GM18868 (cell line): ENCODE data around the gene GPAT3.
"Not testable (repeated sequence)": the region's sequence is repeated elsewhere in the genome, so short reads cannot be mapped to it uniquely, and the experiment has no call there.

Experiments used
- ATAC-seq: cut with Tn5 transposase; IDR thresholded peaks from one replicate; pipeline ENCODE4 v1.9.1; 2021; ENCODE audit warnings: mild to moderate bottlenecking, moderate library complexity; ENCODE audit not compliant: unreplicated experiment

Gene GPAT3

GRCh38 chr4:83535520-83536361, at the start of gene GPAT3:
Gene GPAT3 (plus strand): TSS chr4:83536108. CDS start chr4:83536623, 515 bp downstream.
- peak; percentile 80 for ATAC-seq

- ATAC-seq, result no peak
Observed at GRCh38 chr4:83486457-83487129, 49.3 kb upstream of the GPAT3 start.

GRCh38 chr4:83489711-83490326, 46.1 kb upstream of the GPAT3 start:
- no peak for ATAC-seq

GRCh38 chr4:83490876-83491450, 44.9 kb upstream of the GPAT3 start:
- ATAC-seq, result peak; percentile 92

GRCh38 chr4:83496085-83496917, 39.6 kb upstream of the GPAT3 start:
- not testable (repeated sequence) for ATAC-seq

GRCh38 chr4:83498187-83498586, 37.7 kb upstream of the GPAT3 start:
- no peak for ATAC-seq

GRCh38 chr4:83501671-83502070, 34.2 kb upstream of the GPAT3 start:
- ATAC-seq, result not testable (repeated sequence)

GRCh38 chr4:83503974-83504373, 31.9 kb upstream of the GPAT3 start:
- no peak for ATAC-seq

- no peak for ATAC-seq
Observed at GRCh38 chr4:83504503-83504902, 31.4 kb upstream of the GPAT3 start.

- no peak for ATAC-seq
Observed at GRCh38 chr4:83504996-83505395, 30.9 kb upstream of the GPAT3 start.

- peak; percentile 49 for ATAC-seq
Observed at GRCh38 chr4:83509156-83509585, 26.7 kb upstream of the GPAT3 start.

GRCh38 chr4:83510442-83510841, 25.5 kb upstream of the GPAT3 start:
- ATAC-seq, result peak; percentile 76

GRCh38 chr4:83516042-83516772, 19.7 kb upstream of the GPAT3 start:
- ATAC-seq, result no peak

GRCh38 chr4:83522239-83522638, 13.7 kb upstream of the GPAT3 start:
- no peak for ATAC-seq

GRCh38 chr4:83527671-83528070, 8.2 kb upstream of the GPAT3 start:
- ATAC-seq, result no peak

GRCh38 chr4:83536362-83537272, 709 bp downstream of the GPAT3 start:
- peak; percentile 17 for ATAC-seq

- no peak for ATAC-seq
Observed at GRCh38 chr4:83542225-83542624, 6.3 kb downstream of the GPAT3 start.

GRCh38 chr4:83546786-83547185, 10.9 kb downstream of the GPAT3 start:
- no peak for ATAC-seq
